Neural progenitor cell (in vitro differentiated cells): ENCODE data around the gene ZRSR2. TPM values are rescaled to one million over a fixed set of nuclear protein-coding genes. Genes with fewer than 3 reads are reported as not detected.

Source experiments
- DNase-seq: peaks from one replicate; pipeline ENCODE4 v3.0.0-alpha.2; 2016; ENCODE audit warnings: low spot score
- H2AFZ ChIP-seq: fragments of 200-600 bp; sonication (generic); replicated peaks from 2 replicates; pipeline ENCODE4 v1.6.1; 2016; ENCODE audit warnings: antibody characterized with exemption
- H3F3A ChIP-seq: fragments of 200-600 bp; sonication (generic); 2 replicates; pipeline ENCODE4 v1.6.1; 2016; ENCODE audit warnings: antibody characterized with exemption, low read depth
- H3K27ac ChIP-seq: fragments of 200-600 bp; sonication (generic); 2 replicates; pipeline ENCODE4 v1.5.1; 2016; ENCODE audit warnings: mild to moderate bottlenecking
- H3K27me3 ChIP-seq: fragments of 200-600 bp; sonication (generic); 2 replicates; pipeline ENCODE4 v1.6.1; 2016; ENCODE audit warnings: mild to moderate bottlenecking, moderate library complexity
- H3K36me3 ChIP-seq: fragments of 200-600 bp; sonication (generic); 2 replicates; pipeline ENCODE4 v1.5.1; 2016
- H3K4me1 ChIP-seq: fragments of 200-600 bp; sonication (generic); 2 replicates; pipeline ENCODE4 v1.6.1; 2016; ENCODE audit warnings: mixed run types
- H3K4me2 ChIP-seq: fragments of 200-600 bp; sonication (generic); 2 replicates; pipeline ENCODE4 v1.6.1; 2016
- H3K4me3 ChIP-seq: fragments of 200-600 bp; sonication (generic); 2 replicates; pipeline ENCODE4 v1.5.1; 2016
- H3K79me2 ChIP-seq: fragments of 200-600 bp; sonication (generic); 2 replicates; pipeline ENCODE4 v1.6.1; 2016; ENCODE audit warnings: low read depth
- H3K9ac ChIP-seq: fragments of 200-600 bp; sonication (generic); 2 replicates; pipeline ENCODE4 v1.6.1; 2016
- H3K9me3 ChIP-seq: fragments of 200-600 bp; sonication (generic); 2 replicates; pipeline ENCODE4 v1.5.1; 2016; ENCODE audit warnings: low read depth
- H4K20me1 ChIP-seq: fragments of 200-600 bp; sonication (generic); 2 replicates; pipeline ENCODE4 v1.6.1; 2016; ENCODE audit warnings: low read depth
- H3K27ac Mint-ChIP-seq: 3 replicates; pipeline ENCODE4 v1.8.0; 2021; ENCODE audit warnings: mixed read lengths
- H3K27me3 Mint-ChIP-seq: 2 replicates; pipeline ENCODE4 v1.8.0; 2022; ENCODE audit warnings: low read depth, mild to moderate bottlenecking, inconsistent platforms, moderate library complexity, mixed read lengths; ENCODE audit not compliant: insufficient read depth
- H3K36me3 Mint-ChIP-seq: 3 replicates; pipeline ENCODE4 v1.8.0; 2021; ENCODE audit warnings: mixed read lengths
- H3K4me1 Mint-ChIP-seq: 3 replicates; pipeline ENCODE4 v1.8.0; 2021; ENCODE audit warnings: mixed read lengths
- H3K4me3 Mint-ChIP-seq: 3 replicates; pipeline ENCODE4 v1.8.0; 2021; ENCODE audit warnings: mild to moderate bottlenecking, moderate library complexity, mixed read lengths
- H3K9me3 Mint-ChIP-seq: 3 replicates; pipeline ENCODE4 v1.8.0; 2020; ENCODE audit warnings: mixed read lengths
- EZH2 ChIP-seq: fragments of 200-600 bp; sonication (generic); IDR thresholded peaks from 2 replicates; pipeline ENCODE4 v1.6.1; 2017; ENCODE audit warnings: antibody characterized with exemption, mild to moderate bottlenecking, moderate library complexity
- EZH2phosphoT487 ChIP-seq: fragments of 200-600 bp; sonication (generic); IDR thresholded peaks from 2 replicates; pipeline ENCODE4 v1.6.1; 2017; ENCODE audit warnings: antibody characterized with exemption
- total RNA-seq: library from RNA; depleted of rRNA; stranded (reverse); fragments of >200 nt; gene quantifications from 2 replicates; pipeline ENCODE4 v1.2.3, GENCODE V29; 2015; ENCODE audit warnings: low replicate concordance
- TF ChIP-seq, protein P1 (sequence below): fragments of 200-600 bp; sonication (generic); IDR thresholded peaks from 2 replicates; pipeline ENCODE4 v1.5.1; 2017; ENCODE audit warnings: antibody characterized with exemption, mild to moderate bottlenecking

The ZRSR2 gene
- total RNA-seq, 1 donor from 2014 or later: 15.2 TPM

DNA sequence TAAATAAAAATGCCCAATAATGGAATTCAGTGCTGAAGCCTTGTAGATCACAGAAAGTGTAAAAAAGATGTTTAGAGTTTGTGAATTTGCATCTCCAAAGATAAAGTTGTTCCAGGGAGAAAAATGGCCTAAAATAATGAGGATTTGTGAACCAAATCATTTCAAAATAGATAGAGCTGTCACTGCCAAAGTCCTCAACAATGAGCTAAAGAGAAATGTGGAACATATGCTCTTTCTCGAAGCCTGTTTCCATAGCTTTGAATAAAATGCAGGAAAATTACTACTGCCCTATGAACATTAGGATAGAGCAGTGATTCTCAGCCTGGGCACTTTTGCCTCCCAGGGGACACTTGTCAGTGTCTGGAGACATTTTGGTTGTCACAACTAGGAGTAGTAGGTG lies 67.8 kb downstream of the ZRSR2 start:
- no peak overlapping the region for H3K27ac ChIP-seq
- DNase-seq: no peak
- H3K9me3 ChIP-seq: no peaks in the 10 kb centered on the region
- peaks cover 10% of the 10 kb centered on the region for H4K20me1 ChIP-seq
- no peak overlapping the region for H3K4me3 ChIP-seq
- H3K36me3 ChIP-seq: no peaks in the 10 kb centered on the region
- peaks cover 11% of the 10 kb centered on the region for H3K4me1 ChIP-seq
- H3K27ac Mint-ChIP-seq: no peak overlapping the region
- H3K4me1 Mint-ChIP-seq: peaks cover 15% of the 10 kb centered on the region
- TF ChIP-seq, protein P1, sequence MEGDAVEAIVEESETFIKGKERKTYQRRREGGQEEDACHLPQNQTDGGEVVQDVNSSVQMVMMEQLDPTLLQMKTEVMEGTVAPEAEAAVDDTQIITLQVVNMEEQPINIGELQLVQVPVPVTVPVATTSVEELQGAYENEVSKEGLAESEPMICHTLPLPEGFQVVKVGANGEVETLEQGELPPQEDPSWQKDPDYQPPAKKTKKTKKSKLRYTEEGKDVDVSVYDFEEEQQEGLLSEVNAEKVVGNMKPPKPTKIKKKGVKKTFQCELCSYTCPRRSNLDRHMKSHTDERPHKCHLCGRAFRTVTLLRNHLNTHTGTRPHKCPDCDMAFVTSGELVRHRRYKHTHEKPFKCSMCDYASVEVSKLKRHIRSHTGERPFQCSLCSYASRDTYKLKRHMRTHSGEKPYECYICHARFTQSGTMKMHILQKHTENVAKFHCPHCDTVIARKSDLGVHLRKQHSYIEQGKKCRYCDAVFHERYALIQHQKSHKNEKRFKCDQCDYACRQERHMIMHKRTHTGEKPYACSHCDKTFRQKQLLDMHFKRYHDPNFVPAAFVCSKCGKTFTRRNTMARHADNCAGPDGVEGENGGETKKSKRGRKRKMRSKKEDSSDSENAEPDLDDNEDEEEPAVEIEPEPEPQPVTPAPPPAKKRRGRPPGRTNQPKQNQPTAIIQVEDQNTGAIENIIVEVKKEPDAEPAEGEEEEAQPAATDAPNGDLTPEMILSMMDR: no peak
- no peak for TF ChIP-seq EZH2
- peaks cover 3% of the 10 kb centered on the region for H3K36me3 Mint-ChIP-seq
- peaks cover 14% of the 10 kb centered on the region for H3K79me2 ChIP-seq
- H2AFZ ChIP-seq: no peak overlapping the region
- H3K4me3 Mint-ChIP-seq: no peak overlapping the region
- H3F3A ChIP-seq: peaks cover 24% of the 10 kb centered on the region
- no peaks in the 10 kb centered on the region for H3K27me3 ChIP-seq
- H3K4me2 ChIP-seq: no peak overlapping the region
- peaks cover 3% of the 10 kb centered on the region for H3K9me3 Mint-ChIP-seq
- no peaks in the 10 kb centered on the region for H3K27me3 Mint-ChIP-seq
- no peak overlapping the region for H3K9ac ChIP-seq

DNA sequence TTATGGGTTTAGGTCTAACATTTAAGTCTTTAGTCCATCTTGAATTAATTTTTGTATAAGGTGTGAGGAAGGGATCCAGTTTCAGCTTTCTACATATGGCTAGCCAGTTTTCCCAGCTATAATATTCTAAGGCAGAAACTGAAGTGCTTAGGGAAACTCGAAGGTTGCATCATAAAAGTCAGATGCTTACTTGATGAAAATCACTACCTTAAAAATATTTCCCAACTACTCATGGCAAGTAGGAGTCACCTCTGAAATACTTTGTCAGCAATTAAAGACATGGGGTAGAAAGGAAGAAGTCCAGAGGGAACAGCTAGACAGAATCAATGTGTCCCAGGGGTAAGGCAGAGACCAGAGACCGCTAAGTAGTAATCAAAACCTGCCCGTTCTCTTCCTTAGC lies 70.6 kb downstream of the ZRSR2 start:
- peaks cover 18% of the 10 kb centered on the region for H3F3A ChIP-seq

DNA sequence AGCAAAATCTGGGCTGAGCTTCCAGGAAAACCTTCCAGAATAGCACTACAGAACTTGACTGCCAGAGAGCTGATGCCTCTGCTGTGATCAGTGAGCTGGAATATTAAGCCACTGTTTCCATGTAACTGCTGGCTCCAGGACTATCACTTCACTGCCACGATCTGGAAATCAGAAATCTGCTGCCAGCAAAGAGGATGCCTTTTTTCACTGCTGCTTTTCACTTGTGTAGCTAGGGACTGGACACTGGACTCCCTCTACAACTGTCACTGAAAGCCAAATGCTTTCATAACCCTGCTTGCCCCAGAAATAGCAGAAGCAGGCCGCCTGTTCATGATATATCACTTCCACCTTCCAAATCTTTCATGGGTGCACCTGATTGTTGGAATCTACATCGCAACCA lies 73.7 kb downstream of the ZRSR2 start:
- no peak for DNase-seq
- H3K36me3 ChIP-seq: no peaks in the 10 kb centered on the region
- no peak overlapping the region for H3K27ac Mint-ChIP-seq
- H3K79me2 ChIP-seq: no peaks in the 10 kb centered on the region
- no peak overlapping the region for H3K4me3 Mint-ChIP-seq
- no peaks in the 10 kb centered on the region for H3K27me3 Mint-ChIP-seq
- no peak overlapping the region for H2AFZ ChIP-seq
- no peak overlapping the region for H3K9ac ChIP-seq
- no peaks in the 10 kb centered on the region for H3K4me1 Mint-ChIP-seq
- peaks cover 3% of the 10 kb centered on the region for H3K9me3 Mint-ChIP-seq
- no peaks in the 10 kb centered on the region for H4K20me1 ChIP-seq
- no peak overlapping the region for H3K4me3 ChIP-seq
- peaks cover 3% of the 10 kb centered on the region for H3K36me3 Mint-ChIP-seq
- H3K9me3 ChIP-seq: no peaks in the 10 kb centered on the region
- no peak overlapping the region for H3K4me2 ChIP-seq
- TF ChIP-seq EZH2phosphoT487 (no peak), EZH2 (no peak)
- TF ChIP-seq, protein P1: no peak
- peaks cover 17% of the 10 kb centered on the region for H3K4me1 ChIP-seq
- no peak overlapping the region for H3K27ac ChIP-seq
- H3F3A ChIP-seq: peaks cover 11% of the 10 kb centered on the region
- H3K27me3 ChIP-seq: no peaks in the 10 kb centered on the region

More for the DNA sequence above, 70.6 kb downstream of the ZRSR2 start:
- no peak overlapping the region for H3K4me3 ChIP-seq
- no peaks in the 10 kb centered on the region for H4K20me1 ChIP-seq
- H3K79me2 ChIP-seq: no peaks in the 10 kb centered on the region
- H3K4me1 Mint-ChIP-seq: peaks cover 7% of the 10 kb centered on the region
- DNase-seq: no peak
- H3K4me2 ChIP-seq: no peak overlapping the region
- no peak overlapping the region for H2AFZ ChIP-seq
- peaks cover 3% of the 10 kb centered on the region for H3K36me3 Mint-ChIP-seq
- TF ChIP-seq EZH2phosphoT487 (no peak), EZH2 (no peak)
- TF ChIP-seq, protein P1: no peak
- no peak overlapping the region for H3K27ac Mint-ChIP-seq
- H3K27ac ChIP-seq: no peak overlapping the region
- no peaks in the 10 kb centered on the region for H3K27me3 Mint-ChIP-seq
- peaks cover 3% of the 10 kb centered on the region for H3K9me3 Mint-ChIP-seq
- H3K4me1 ChIP-seq: peaks cover 20% of the 10 kb centered on the region
- no peaks in the 10 kb centered on the region for H3K9me3 ChIP-seq
- H3K36me3 ChIP-seq: no peaks in the 10 kb centered on the region
- no peak overlapping the region for H3K4me3 Mint-ChIP-seq
- no peaks in the 10 kb centered on the region for H3K27me3 ChIP-seq
- H3K9ac ChIP-seq: no peak overlapping the region
